ENCODE results near the gene CXXC1.
A peak's percentile ranks its signal among the peaks of the same experiment; 100 is the strongest.
"Not testable (repeated sequence)": the region's sequence is repeated elsewhere in the genome, so short reads cannot be mapped to it uniquely, and the experiment has no call there.

The CXXC1 gene

DNA sequence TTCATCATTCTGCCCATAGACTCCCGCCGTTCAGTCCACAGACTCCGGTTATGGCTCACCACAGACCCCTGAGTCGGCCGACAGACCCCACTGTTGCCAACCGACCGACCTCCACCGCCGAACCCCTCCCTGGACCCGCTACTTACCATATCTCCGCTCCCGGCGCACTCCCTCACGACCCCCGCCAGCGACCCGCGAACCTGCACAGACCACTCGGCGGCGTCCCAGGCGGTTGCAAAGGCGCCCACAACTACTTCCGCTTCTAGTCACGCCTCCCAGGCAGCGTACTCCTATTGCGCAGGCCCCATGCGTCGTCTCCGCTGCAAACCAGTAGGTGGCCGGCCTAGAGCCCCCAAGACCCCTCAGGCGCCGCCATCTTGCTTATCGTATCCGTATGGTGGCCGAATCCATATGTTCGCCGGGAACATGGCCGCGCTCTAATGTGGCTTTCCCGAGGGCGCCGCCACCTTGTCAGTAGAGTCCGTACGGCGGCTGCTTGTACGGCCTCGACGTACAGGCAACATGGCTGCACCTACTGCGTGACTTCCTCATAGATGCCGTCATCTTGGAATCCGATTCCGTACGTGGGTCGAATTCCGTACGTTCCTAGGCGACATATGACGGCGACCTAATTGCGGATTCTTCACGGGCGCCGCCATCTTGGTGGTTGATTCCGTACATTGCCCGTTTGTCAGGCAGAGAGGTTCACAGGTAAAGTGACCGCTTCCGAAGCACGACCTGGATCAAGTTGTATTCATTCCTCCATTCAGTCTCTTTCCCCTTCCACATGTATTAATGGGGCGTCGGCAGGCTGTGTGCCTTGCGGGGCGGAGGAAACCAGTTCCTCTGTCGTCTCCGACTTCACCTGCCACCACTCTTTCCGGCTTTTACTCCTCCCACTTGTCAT is at the start of gene CXXC1:
CXXC1 (minus strand) TSS at position 252 of the 907 bp plus-strand sequence; CDS start at position 149, 103 bp downstream.
- DNase-seq = peak; percentile 99

DNA sequence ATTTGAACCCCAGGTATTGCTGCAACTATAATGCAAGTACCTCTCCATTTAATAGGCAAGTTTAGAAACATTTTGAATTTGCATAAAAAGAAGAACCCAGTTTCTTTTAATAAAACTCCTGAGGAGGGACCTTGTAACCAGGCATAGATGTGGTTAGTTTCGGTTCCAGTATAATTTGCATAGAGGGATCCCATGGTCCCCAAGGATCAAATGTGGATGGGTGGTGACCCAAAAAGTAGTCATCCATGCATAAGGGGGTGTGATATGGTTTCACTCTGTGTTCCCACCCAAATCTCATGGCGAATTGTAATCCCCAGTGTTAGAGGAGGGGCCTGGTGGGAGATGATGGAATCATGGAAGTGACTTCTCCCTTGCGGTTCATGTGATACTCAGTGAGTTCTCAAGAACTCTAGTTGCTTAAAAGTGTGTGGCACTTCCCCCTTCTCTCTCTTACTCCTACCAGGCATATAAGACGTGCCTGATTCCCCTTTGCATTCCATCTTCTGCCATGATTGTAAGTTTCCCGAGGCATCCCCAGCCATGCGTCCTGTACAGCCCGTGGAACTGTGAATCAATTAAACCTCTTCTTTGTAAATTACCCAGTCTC is 47.2 kb upstream of the CXXC1 start:
- no peak for DNase-seq

- no peak for DNase-seq
These were observed 44.2 kb upstream of the CXXC1 start for GRCh38 chr18:50331691-50332090.

- no peak for DNase-seq
These were observed 42.7 kb upstream of the CXXC1 start for GRCh38 chr18:50330176-50330575.

DNA sequence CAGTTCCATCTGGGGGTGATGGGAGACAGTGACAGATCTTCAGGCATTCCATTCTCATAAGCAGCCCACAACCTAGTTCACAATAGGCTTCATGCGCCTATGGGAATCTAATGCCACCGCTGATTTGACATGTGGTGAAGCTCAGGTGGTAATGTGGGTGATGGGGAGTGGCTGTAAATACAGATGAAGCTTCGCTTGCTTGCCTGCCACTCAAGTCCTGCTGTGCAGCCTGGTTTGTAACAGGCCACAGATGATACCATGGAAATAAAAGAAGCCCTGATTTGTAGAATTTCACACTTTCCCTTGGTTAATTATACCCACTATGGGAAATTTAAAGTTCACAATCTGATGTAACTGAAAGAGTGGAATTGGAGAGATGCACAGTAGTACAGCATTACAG is 40.5 kb upstream of the CXXC1 start:
- DNase-seq = no peak

- no peak for DNase-seq
These were observed 33.2 kb upstream of the CXXC1 start for GRCh38 chr18:50320719-50321118.

- DNase-seq = no peak
These were observed 27.8 kb upstream of the CXXC1 start for GRCh38 chr18:50315100-50315871.

DNA sequence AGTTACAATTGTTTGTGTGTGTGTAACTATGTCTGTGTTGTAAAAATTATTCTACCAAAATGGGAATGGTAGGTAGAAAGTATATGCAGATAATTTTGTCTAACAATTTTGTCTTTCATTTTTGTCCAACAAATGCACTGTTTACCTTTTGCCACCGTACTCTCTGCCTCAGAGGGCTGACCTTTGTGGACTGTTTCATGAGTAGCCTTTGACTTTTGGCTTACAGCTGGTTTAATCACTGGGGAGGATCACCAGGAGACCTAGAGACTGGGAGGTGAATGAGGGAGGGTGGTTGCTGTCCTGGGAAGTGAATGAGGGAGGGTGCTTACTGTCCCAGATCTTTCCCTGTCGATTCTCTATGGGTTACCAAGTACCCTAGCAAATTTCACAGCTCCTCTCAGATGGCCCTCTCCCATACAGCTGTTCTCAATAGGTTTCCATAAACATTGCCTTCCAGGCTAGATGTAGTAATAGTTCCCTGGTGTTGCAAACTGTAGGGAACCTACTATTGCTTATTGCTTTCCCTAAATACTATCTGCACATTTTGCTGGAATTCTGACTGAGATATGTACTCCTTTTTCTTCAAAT is 26.5 kb upstream of the CXXC1 start:
- no peak for DNase-seq

DNA sequence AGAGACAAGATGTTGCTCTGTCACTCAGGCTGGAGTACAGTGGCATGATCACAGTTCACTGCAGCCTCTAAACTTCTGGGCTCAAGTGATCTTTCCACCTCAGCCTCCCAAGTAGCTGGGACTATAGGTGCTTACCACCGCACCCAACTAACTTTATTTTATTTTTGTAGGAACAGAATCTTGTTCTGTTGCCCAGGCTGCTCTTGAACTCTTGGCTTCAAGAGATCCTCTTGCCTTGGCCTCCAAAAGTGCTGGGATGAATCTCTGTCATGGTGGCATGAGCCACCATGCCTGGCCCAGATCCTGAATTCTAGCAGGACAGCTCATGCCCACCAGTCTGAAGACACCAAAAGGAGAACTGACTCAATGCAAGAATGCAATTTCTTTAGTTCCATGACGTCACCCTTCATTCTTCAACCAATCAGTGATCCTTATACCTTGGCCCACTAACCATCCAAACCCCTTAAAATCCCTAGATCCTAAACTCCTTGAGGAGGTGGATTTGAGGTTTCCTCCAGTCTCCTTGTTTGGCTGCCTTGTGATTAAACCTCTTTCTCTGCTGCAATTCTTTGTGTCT is 25.6 kb upstream of the CXXC1 start:
- no peak for DNase-seq

DNA sequence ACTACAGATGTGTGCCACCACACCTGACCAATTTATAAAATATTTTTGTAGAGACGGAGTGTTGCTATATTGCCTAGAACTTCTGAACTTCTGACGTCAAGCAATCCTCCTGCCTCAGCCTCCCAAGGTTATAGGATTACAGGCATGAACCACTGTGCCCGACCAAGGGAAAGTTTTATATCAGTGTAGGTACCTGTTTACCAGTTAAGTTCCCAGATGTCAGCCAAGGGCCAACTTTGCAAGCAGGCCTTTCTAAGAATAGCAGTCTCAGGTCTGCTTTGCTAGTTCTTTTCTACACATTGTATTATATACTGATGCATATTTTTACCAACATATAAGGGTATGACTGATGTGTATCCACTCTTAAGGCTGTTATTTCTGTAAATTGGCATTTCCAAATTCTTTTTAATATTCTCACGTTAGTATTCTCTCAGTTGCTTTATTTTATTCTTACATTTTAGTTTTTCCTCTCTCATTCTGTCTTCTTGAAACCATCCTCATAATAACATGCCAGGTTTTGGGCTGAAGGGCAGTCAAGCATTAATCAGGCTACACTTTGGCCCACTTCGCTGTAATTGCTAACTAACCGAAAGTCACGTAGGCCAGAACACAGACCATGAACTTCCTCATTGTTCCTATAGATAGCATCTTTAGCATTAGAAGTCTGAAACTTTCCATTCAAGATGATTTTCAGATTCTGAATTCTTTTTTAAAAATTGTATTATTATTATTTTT is 25.0 kb upstream of the CXXC1 start:
- DNase-seq = no peak

DNA sequence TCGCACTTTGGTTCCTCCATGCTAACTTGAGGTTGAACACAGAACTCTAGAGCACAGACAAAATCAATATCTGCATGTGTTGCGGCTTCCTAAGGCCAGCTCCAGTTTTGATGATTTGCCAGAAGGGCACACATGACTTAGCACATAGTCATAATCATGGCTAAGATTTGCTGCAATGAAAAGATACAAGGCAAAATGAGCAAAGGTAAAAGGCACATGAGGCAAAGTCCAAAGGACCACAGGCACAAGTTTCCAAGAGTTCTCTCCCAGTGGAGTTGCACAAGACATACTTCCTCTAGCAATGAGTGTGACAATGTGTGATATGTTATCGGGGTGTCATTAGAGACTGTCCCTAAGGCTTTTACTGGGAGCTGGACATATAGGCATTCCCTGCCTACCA is 24.2 kb upstream of the CXXC1 start:
- DNase-seq = no peak

- DNase-seq = no peak
These were observed 22.6 kb upstream of the CXXC1 start for GRCh38 chr18:50310080-50310479.

DNA sequence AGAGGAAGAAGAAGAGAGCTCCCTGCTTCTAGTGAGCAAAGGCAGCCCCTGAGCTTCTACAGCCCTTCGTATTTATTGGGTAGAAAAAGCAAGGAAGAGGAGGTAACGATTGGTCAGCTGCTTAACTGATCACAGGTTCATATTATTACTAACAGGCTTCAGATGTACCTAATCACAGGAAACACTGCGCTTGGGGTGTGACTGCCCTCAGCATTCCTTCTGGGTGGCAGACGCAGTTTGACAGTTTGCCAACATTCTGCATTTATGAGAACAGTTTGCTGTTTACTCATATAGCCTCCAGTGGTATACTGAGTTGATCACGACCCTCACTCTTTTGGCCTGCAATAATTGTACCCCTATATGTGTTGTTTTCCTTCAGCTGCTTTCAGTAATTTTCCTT is 21.4 kb upstream of the CXXC1 start:
- not testable (repeated sequence) for DNase-seq

DNA sequence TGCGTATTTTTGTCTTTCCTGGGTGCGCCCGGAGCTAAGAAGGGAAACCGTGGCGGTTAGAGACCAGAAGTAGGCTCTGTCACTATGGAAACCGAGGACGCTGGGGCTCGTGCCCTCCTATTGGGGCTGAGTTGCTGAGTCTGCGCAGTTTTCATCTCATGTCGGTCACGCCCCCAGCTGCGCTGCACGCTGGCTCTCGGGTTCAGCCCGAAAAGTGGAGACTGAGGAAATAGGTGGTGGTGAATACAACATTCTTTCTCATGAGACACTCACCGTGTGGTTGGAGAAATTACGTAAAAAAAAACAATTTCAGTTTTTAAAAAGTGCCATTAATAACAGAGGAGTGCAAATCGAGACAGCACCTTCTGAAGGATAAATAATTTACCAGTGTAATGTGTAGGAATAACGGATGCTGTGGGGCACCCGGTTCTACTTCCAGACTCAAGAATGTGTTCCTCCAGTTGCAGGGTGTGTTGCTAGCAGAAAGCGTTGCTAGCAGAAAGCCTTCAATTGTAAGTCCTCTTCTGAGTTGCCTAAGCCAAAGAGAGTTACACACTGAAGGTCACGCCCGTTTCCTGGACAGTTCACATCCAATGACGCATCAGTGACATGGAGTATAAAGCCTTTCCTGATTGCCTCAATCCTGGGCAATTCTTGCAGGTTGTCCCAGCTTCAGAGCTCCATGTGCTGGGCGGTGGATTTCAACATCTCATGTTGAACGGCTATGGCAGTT is 20.4 kb upstream of the CXXC1 start:
- DNase-seq = peak; percentile 93

DNA sequence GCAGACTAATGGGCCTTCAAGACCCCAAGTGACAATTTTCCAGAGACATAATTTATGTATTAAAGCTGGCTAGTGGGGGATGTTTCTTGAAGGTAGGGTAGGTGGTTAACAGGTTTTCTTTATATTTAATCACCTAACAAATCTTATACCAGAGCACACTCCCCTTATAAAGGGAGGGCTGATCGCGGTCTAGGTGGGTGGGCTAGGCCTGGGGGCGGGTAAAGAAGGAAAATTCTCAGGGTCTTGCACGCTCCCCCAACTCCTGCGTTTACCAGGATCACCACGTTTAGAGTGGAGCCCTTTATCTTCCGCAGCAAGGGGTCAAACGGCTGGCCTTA is 19.9 kb upstream of the CXXC1 start:
- no peak for DNase-seq

- no peak for DNase-seq
These were observed 19.5 kb upstream of the CXXC1 start for GRCh38 chr18:50306944-50307343.

DNA sequence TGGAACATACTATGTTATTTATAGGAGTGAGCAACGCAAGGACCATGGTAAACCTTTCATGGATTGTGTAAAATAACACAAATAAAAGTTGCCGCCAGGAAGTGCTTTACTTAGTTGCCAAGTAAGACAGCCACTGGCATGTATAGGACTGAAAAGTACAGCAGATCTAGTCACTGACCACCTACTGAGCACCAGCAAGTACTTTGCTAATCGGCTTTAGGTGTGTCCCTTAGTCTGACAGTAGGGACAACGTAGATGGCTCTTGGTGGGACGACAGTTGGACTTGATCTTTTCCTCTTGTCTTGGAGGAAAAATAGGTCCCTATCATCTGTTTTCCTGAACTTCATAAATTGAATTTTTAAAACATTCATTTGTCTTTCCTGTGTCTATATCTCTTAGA is 13.6 kb upstream of the CXXC1 start:
- DNase-seq = no peak

GRCh38 chr18:50299626-50300388 is 12.3 kb upstream of the CXXC1 start:
- no peak for DNase-seq

GRCh38 chr18:50298443-50299284 is 11.2 kb upstream of the CXXC1 start:
- no peak for DNase-seq

Data from CD4-positive, alpha-beta T cell treated with Interleukin-10 for 1 hour (primary cell).